Measurements from ENCODE around the gene MRPL22.

DNA sequence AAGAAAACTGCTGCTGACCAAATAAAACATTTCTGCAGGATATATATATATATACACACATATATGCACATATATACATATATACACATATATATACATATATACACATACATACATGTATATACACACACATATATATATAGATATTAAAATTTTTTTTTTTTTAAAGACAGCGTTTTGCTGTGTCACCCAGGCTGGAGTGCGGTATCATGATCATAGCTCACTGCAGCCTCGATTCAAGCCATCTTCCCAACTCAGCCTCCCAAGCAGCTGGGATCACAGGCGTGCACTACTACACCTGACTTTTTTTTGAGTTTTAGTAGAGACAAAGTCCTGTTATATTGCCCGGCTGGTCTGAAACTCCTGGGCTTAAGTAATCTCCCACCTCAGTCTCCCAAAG, 2.7 kb downstream of the MRPL22 start:
- TF ChIP-seq POLR2A (IDR thresholded peaks at IDR 0.05; ENCODE audit: low read depth, low read length) = no peak
- TF ChIP-seq POLR2AphosphoS5 (IDR thresholded peaks at IDR 0.05; ENCODE audit: low read depth, low read length) = no peak
- no peak for TF ChIP-seq TAF1 (IDR thresholded peaks at IDR 0.05; ENCODE audit: borderline replicate concordance, low read depth, low read length)

Data from GM12892 (cell line).